ENCODE data around the gene L3MBTL3. TPM values are rescaled to one million over a fixed set of nuclear protein-coding genes. Genes with fewer than 3 reads are reported as not detected.

L3MBTL3 gene
- polyA plus RNA-seq, 1 of the 3 experiments (the other 2 are of a cell fraction), result 12.6 TPM

DNA sequence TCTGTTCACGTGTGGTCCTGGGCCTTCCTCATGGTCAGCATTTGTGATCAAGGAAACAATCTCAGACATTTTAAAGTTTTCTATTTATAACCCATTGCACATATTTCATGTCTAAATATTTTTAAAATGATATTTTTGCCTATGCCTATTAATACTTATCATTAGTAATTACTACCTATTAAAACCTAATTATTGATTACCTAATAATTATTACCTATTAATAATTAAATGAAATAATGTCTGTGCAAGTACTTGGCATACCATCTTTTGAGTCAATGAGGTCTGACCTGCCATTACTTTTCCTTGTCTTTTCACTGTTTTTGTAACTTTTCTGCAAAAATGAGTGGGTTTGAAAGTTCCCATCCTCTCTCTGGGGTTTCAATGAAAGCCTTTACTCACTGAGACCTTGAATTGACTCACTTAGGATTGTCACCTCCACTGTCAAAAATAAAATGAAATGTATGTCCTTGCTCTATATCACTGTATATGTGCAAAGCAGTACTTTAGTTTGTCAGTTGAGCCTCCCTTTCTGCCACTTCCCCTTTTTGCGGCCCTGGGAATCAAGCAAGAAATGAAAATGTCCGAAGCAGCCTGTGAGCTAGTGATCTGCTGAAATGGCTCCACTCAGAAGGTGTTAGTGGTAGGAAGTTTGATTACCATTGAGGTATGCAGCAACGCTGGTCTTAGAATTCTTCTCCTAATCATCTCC, 87.8 kb downstream of the L3MBTL3 start:
- ChIA-PET POLR2A (no interaction called here), CTCF (no interaction called here)
- H3K79me2 ChIP-seq (ENCODE audit: insufficient read depth), result no peaks in the 10 kb centered on the region
- no peak overlapping the region for H3K4me3 ChIP-seq (ENCODE audit: low read depth in 2 of 2, low read length in 1 of 2)
- no peaks in the 10 kb centered on the region for H3K4me1 ChIP-seq (ENCODE audit: control insufficient read depth in 1 of 2, insufficient read depth in 2 of 2, low read depth in 1 of 2, low read length in 1 of 2)
- H4K20me1 ChIP-seq (ENCODE audit: insufficient read depth), result no peaks in the 10 kb centered on the region
- TF ChIP-seq FOXJ3 (CRISPR knock-in tag; IDR thresholded peaks at IDR 0.05) (no peak), ELF1 (IDR thresholded peaks at IDR 0.05) (no peak), RAD21 (IDR thresholded peaks at IDR 0.05; ENCODE audit: low read length) (no peak), TCF12 (IDR thresholded peaks at IDR 0.05) (no peak), JUND (IDR thresholded peaks at IDR 0.05) (no peak), FOXM1 (IDR thresholded peaks at IDR 0.05; ENCODE audit: low read depth) (no peak), GATA2 (CRISPR knock-in tag; IDR thresholded peaks at IDR 0.05) (no peak), EP300 (IDR thresholded peaks at IDR 0.05; ENCODE audit: borderline replicate concordance in 1 of 2, low read depth in 1 of 2, low read length in 1 of 2) (no peak), YY1 (IDR thresholded peaks at IDR 0.05; ENCODE audit: low read depth) (no peak), NRF1 (IDR thresholded peaks at IDR 0.05; ENCODE audit: low read depth, low read length) (no peak), POLR2AphosphoS5 (IDR thresholded peaks at IDR 0.05; ENCODE audit: low read depth, low read length) (no peak), SIN3A (IDR thresholded peaks at IDR 0.05; ENCODE audit: borderline replicate concordance, low read depth, low read length) (no peak), TEAD4 (IDR thresholded peaks at IDR 0.05; ENCODE audit: borderline replicate concordance, insufficient read depth) (no peak)
- TF ChIP-seq, protein P1, sequence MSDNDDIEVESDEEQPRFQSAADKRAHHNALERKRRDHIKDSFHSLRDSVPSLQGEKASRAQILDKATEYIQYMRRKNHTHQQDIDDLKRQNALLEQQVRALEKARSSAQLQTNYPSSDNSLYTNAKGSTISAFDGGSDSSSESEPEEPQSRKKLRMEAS (IDR thresholded peaks at IDR 0.05; ENCODE audit: low read depth), result no peak
- TF ChIP-seq, protein P2, sequence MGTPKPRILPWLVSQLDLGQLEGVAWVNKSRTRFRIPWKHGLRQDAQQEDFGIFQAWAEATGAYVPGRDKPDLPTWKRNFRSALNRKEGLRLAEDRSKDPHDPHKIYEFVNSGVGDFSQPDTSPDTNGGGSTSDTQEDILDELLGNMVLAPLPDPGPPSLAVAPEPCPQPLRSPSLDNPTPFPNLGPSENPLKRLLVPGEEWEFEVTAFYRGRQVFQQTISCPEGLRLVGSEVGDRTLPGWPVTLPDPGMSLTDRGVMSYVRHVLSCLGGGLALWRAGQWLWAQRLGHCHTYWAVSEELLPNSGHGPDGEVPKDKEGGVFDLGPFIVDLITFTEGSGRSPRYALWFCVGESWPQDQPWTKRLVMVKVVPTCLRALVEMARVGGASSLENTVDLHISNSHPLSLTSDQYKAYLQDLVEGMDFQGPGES (IDR thresholded peaks at IDR 0.05; ENCODE audit: low read depth, low read length), result no peak
- DNase-seq, result no peak
- H2AFZ ChIP-seq (ENCODE audit: low read depth), result no peak overlapping the region
- no peaks in the 10 kb centered on the region for H3K9me3 ChIP-seq
- H3K9me2 ChIP-seq, result no peaks in the 10 kb centered on the region; the same call in 1 of the 2 replicates
- peaks cover 20 to 58% of the 10 kb centered on the region in 2 experiments for H3K36me3 ChIP-seq (replicated peaks in 1 of 2; ENCODE audit: control insufficient read depth in 1 of 2, insufficient read depth in 2 of 2, low read length in 1 of 2)
- no peak overlapping the region for H3K9ac ChIP-seq
- no peaks in the 10 kb centered on the region for H3F3A ChIP-seq (replicated peaks; ENCODE audit: insufficient read depth)
- no peak overlapping the region for H3K4me2 ChIP-seq
- no peaks in the 10 kb centered on the region for H3K27me3 ChIP-seq (ENCODE audit: insufficient read depth)
- H3K27ac ChIP-seq (ENCODE audit: low read depth in 2 of 2, low read length in 1 of 2), result no peak overlapping the region
- 74% methylated on average over 4 of the region's 4 CpGs for WGBS (ENCODE audit: low lambda C conversion rate)

DNA sequence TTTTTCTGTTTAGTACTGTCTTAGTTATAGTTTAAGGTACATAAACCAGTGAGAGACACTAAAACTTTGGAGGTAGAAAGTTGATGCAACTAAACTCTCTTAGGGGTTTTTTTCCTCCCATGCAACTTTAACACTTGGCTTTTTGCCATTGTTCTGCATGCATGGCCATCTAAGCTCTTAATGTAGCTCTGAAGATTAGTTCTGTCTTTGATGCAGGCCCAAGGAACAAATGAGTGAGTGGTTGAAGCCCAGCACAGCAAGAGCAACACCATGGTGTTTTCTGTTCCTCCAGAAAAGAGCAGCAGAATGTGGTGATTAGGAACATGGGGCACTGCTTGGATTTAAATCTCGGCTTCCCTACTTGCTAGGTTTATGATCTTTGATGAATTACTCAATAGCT, 89.3 kb downstream of the L3MBTL3 start:
- Histone ChIP-seq H4K20me1 (ENCODE audit: insufficient read depth) (no peaks in the 10 kb centered on the region), H3K79me2 (ENCODE audit: insufficient read depth) (no peaks in the 10 kb centered on the region), H3K4me2 (no peak overlapping the region), H3F3A (replicated peaks; ENCODE audit: insufficient read depth) (no peaks in the 10 kb centered on the region), H3K9me3 (no peaks in the 10 kb centered on the region), H3K4me1 (ENCODE audit: control insufficient read depth in 1 of 2, insufficient read depth in 2 of 2, low read depth in 1 of 2, low read length in 1 of 2) (peaks cover 0 to 3% of the 10 kb centered on the region in 2 experiments; a peak in 1 of 4 replicates), H3K9me2 (no peaks in the 10 kb centered on the region; the same call in 1 of the 2 replicates), H3K9ac (no peak overlapping the region), H3K27ac (ENCODE audit: low read depth in 2 of 2, low read length in 1 of 2) (no peak overlapping the region), H2AFZ (ENCODE audit: low read depth) (no peak overlapping the region), H3K4me3 (ENCODE audit: low read depth in 2 of 2, low read length in 1 of 2) (no peak overlapping the region), H3K36me3 (replicated peaks in 1 of 2; ENCODE audit: control insufficient read depth in 1 of 2, insufficient read depth in 2 of 2, low read length in 1 of 2) (peaks cover 18 to 57% of the 10 kb centered on the region in 2 experiments), H3K27me3 (ENCODE audit: insufficient read depth) (no peaks in the 10 kb centered on the region)
- ChIA-PET POLR2A (no interaction called here), CTCF (no interaction called here)
- no peak for DNase-seq
- 100% methylated on average over 1 of the region's 1 CpG for WGBS (ENCODE audit: low lambda C conversion rate)
- TF ChIP-seq, protein P3, sequence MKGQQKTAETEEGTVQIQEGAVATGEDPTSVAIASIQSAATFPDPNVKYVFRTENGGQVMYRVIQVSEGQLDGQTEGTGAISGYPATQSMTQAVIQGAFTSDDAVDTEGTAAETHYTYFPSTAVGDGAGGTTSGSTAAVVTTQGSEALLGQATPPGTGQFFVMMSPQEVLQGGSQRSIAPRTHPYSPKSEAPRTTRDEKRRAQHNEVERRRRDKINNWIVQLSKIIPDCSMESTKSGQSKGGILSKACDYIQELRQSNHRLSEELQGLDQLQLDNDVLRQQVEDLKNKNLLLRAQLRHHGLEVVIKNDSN (IDR thresholded peaks at IDR 0.05; ENCODE audit: borderline replicate concordance, low read depth), result no peak
- TF ChIP-seq, protein P4, sequence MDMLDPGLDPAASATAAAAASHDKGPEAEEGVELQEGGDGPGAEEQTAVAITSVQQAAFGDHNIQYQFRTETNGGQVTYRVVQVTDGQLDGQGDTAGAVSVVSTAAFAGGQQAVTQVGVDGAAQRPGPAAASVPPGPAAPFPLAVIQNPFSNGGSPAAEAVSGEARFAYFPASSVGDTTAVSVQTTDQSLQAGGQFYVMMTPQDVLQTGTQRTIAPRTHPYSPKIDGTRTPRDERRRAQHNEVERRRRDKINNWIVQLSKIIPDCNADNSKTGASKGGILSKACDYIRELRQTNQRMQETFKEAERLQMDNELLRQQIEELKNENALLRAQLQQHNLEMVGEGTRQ (IDR thresholded peaks at IDR 0.05; ENCODE audit: borderline replicate concordance, low read depth, low read length), result no peak
- TF ChIP-seq, protein P2 (IDR thresholded peaks at IDR 0.05; ENCODE audit: low read depth, low read length), result no peak
- TF ChIP-seq RFX5 (IDR thresholded peaks at IDR 0.05; ENCODE audit: low read length), result no peak
- no peak for TF ChIP-seq GABPA (IDR thresholded peaks at IDR 0.05; ENCODE audit: low read depth)
- no peak for TF ChIP-seq RAD21 (IDR thresholded peaks at IDR 0.05; ENCODE audit: low read length)
- TF ChIP-seq, protein P5, sequence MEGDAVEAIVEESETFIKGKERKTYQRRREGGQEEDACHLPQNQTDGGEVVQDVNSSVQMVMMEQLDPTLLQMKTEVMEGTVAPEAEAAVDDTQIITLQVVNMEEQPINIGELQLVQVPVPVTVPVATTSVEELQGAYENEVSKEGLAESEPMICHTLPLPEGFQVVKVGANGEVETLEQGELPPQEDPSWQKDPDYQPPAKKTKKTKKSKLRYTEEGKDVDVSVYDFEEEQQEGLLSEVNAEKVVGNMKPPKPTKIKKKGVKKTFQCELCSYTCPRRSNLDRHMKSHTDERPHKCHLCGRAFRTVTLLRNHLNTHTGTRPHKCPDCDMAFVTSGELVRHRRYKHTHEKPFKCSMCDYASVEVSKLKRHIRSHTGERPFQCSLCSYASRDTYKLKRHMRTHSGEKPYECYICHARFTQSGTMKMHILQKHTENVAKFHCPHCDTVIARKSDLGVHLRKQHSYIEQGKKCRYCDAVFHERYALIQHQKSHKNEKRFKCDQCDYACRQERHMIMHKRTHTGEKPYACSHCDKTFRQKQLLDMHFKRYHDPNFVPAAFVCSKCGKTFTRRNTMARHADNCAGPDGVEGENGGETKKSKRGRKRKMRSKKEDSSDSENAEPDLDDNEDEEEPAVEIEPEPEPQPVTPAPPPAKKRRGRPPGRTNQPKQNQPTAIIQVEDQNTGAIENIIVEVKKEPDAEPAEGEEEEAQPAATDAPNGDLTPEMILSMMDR (IDR thresholded peaks at IDR 0.05), result no peak
- no peak for TF ChIP-seq MEF2A (IDR thresholded peaks at IDR 0.05; ENCODE audit: borderline replicate concordance, low read depth)
- TF ChIP-seq RCOR1 (IDR thresholded peaks at IDR 0.05; ENCODE audit: low read length), result no peak
- no peak for TF ChIP-seq TCF12 (IDR thresholded peaks at IDR 0.05)
- no peak for TF ChIP-seq ELF1 (IDR thresholded peaks at IDR 0.05)
- TF ChIP-seq MXI1 (IDR thresholded peaks at IDR 0.05; ENCODE audit: low read depth, low read length), result no peak
- no peak for TF ChIP-seq RXRA (IDR thresholded peaks at IDR 0.05; ENCODE audit: borderline replicate concordance, low read depth)

All from SK-N-SH (cell line).